ENCODE data around the gene CENPV.
"Not testable (repeated sequence)": the region's sequence is repeated elsewhere in the genome, so short reads cannot be mapped to it uniquely, and the experiment has no call there.

Gene CENPV

DNA sequence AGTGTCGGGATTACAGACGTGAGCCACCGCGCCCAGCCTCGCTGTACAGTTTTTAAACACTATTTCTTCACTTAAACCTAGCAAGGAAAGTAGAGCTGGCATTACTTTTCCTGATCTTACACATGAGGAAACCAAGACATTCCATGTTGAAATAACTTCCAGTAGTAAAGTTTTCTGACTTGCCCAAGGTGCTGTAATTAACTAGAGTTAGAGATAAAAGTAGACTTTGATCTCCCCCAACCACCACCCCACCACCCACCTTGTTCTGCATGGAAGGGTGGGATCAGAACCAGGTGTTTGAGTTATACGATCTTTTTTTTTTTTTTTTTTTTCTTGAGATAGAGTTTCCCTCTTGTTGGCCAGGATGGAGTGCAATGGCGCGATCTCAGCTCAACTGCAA, 47.1 kb downstream of the CENPV start:
- DNase-seq: no peak

DNA sequence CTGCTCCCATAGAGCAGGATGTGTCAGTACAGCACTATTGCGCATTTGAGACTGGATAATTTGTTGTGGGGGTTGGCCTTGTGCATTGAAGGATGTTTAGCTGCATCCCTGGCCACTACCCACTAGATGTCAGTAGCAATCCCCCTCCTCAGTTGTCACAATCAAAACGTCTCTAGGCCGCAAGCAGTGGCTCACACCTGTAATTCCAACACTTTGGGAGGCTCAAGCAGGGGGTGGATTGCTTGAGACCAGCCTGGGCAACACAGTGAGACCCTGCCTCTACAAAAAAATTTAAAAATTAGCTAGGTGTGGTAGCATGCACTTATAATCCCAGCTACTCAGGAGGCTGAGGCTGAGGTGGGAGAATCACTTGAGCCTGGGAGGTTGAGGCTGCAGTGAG, 48.4 kb downstream of the CENPV start:
- no peak for DNase-seq

DNA sequence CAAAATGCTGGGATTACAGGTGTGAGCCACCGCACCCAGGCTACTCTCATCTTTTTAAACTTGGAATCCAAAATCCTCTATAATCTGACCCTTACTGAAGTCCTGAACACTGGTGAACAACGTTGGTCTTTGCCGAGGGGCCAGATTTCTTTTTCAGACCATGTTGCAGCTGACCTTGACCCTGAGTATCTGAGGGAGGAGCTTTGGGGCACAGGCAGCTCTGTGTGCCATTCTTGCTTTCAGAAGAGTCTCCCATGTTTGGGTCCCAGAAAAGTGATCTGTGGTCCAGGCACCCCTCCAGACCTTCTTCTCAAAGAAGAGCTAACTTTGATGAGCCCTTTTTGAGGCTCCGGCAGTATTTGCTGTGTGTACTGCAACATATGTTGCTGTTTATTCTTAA, 50.4 kb downstream of the CENPV start:
- DNase-seq: no peak

DNA sequence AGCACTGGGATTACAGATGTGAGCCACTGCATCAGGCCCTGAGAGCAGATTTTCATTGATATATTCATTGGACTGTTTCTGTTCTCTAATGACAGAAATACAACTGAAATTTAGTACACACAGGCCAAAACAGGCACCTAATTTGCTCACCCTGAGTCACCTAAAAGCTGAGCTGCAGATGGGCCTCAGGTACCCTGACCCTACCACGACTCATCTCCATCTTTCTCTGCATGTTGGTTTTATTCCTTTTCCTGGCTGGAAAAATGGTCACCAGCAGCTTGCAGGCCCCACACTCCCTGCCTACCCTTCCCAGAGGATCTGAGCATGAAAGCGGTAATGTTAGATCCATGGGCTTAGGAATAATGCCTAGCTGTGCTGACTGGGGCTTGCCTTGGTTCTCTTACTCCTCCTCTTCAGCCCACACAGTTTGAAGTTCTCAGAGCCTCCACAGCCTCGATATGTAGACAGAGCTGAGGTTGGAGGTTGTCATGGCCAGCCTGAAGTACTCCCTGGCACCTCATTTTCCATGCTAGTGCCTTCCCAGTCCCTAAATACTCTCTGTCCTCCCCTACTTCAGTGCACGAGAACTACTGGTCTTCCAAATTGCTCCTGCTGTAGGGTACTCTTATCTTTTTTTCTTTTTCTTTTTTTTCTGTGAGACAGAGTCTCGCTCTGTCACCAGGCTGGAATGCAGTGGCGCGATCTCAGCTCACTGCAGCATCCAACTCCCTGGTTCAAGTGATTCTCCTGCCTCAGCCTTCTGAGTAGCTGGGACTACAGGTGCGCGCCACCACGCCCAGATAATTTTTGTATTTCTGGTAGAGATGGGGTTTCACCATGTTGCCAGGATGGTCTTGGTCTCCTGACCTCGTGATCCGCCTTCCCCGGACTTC, 51.1 kb downstream of the CENPV start:
- DNase-seq: no peak

DNA sequence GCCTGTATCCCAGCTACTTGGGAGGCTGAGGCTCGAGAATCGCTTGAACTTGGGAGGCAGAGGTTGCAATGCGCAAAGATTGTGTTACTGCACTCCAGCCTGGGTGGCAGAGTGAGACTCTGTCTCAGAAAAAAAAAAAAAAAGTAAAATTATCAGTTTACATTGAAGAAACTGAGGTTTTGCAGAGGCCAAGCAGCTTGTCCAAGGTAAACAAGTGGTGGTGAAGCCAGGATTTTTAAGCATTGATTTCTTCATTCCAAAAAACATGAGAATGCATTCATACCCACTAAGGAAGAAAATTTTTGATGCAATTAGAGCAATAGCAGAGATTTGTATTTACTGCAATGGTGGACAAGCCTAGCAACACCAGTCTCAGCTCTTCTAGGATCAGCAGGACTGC, 52.7 kb downstream of the CENPV start:
- no peak for DNase-seq

- no peak for DNase-seq
These were observed 55.1 kb downstream of the CENPV start for GRCh38 chr17:16298140-16298662.

- no peak for DNase-seq
These were observed 55.7 kb downstream of the CENPV start for GRCh38 chr17:16297367-16298139.

DNA sequence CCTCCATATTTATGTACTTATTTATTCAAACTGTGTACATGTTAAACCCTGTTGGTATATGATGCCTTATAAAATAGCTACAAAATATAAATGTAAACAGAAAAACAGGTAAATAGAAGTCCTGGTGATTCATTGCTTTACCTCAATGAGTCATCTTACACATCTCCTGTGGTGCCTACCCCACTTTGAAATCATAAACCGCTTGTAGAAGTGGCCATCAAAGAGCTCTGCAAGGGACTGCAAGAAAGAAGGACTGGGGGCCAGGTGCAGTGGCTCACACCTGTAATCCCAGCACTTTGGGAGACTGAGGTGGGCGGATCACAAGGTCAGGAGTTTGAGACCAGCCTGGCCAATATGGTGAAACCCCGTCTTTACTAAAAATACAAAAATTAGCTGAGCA, 57.2 kb downstream of the CENPV start:
- DNase-seq: not testable (repeated sequence)

GRCh38 chr17:16294560-16294959, 58.7 kb downstream of the CENPV start:
- no peak for DNase-seq

DNA sequence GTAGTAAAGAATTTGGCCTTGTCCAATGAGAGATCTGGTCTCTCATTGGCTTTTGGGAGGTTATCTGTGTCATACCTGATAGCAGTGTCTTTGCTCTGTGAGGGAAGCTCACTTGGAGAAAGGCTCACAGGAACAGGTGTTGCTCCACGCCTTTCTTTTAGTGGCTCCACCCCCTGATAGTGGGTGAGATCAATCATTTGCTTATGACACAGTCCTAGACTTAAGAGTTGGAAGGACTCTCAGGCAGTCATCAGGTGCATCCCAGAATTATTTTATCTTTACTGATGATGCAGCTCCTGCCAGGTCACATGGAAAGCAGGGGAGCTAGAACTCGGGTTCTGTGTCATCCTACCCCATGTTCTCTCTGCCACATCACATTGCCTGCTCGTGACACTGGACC, 59.3 kb downstream of the CENPV start:
- no peak for DNase-seq
